GM10248 (cell line): ENCODE measurements around the gene MLPH.

Source experiments
- CTCF ChIA-PET: fragments of 300-600 bp; sonication (Branson Sonifier 250); formaldehyde crosslinking; extraction: SDS; loops from one replicate; lab custom pipeline; 2021; ENCODE audit warnings: antibody characterized with exemption; lab: Yijun Ruan, JAX
- POLR2A ChIA-PET: fragments of 350-650 bp; sonication (Branson Sonifier 250); formaldehyde crosslinking; extraction: SDS; loops from one replicate; lab custom pipeline; 2020; ENCODE audit warnings: antibody characterized with exemption; lab: Yijun Ruan, JAX
- DNase-seq: peaks from one replicate; pipeline ENCODE4 v3.0.0; 2012; ENCODE audit errors: extremely low spot score
- TF ChIP-seq, protein P1 (sequence below): IDR thresholded peaks from 2 replicates; pipeline ENCODE4 v1.5.1; 2012; ENCODE audit warnings: mild to moderate bottlenecking, low read depth; ENCODE audit errors: extremely low read depth, missing control alignments, control extremely low read depth

MLPH gene

DNA sequence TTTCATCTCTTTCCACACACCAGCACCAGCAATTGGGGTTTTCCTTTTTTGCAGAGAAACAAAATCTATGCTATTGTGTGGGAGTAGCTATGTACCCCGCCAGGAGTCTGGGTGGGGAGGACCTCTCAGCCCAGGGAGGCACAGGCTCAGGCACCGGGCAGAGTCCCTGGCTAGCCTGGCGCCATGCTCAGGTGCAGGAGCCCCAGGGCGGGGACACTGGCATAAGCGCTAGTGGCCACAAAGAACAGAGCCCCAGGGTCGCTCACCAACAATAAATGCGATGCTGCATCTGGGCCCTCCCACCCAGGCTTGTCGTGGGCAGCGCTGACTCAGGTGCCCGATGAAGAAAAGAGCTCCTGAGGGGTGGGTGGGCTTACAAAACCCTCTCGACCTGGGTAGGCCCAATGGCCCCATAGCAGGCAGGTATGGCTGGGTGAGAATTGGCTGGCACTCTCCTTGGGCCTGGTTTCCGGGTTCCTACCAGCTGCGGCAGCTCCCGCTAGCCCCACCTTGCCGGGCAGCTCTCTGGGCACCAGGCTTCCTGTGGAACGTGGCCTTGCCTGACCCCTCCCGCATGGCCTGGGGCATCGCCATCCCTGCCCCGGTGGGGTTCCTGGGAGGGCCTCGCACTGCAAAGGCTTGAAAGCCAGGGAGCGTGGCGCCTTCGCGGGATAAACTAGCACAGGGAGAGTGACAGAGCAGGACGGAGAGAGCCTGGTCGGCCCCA, 41.3 kb upstream of the MLPH start:
- DNase-seq = no peak
- CTCF ChIA-PET = no interaction called here
- POLR2A ChIA-PET = no interaction called here
- TF ChIP-seq, protein P1, sequence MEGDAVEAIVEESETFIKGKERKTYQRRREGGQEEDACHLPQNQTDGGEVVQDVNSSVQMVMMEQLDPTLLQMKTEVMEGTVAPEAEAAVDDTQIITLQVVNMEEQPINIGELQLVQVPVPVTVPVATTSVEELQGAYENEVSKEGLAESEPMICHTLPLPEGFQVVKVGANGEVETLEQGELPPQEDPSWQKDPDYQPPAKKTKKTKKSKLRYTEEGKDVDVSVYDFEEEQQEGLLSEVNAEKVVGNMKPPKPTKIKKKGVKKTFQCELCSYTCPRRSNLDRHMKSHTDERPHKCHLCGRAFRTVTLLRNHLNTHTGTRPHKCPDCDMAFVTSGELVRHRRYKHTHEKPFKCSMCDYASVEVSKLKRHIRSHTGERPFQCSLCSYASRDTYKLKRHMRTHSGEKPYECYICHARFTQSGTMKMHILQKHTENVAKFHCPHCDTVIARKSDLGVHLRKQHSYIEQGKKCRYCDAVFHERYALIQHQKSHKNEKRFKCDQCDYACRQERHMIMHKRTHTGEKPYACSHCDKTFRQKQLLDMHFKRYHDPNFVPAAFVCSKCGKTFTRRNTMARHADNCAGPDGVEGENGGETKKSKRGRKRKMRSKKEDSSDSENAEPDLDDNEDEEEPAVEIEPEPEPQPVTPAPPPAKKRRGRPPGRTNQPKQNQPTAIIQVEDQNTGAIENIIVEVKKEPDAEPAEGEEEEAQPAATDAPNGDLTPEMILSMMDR = no peak

DNA sequence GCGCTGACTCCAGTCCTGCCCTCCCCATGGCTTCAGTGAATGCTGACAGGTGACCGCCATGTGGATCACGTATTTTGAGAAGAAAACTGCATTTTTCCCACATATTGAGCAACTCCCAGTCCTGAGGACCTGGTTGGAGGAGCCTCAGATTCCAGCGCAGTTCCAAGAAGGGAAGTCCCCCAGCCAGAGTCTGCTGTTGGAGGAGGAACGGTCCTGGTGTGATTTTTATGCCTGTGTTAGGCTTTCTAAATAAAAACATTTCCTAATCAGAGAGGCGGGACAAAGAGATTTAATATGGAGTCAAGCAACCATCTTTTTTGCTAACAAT, 40.7 kb upstream of the MLPH start:
- CTCF ChIA-PET = no interaction called here
- POLR2A ChIA-PET = no interaction called here
- DNase-seq = no peak
- TF ChIP-seq, protein P1 = no peak

DNA sequence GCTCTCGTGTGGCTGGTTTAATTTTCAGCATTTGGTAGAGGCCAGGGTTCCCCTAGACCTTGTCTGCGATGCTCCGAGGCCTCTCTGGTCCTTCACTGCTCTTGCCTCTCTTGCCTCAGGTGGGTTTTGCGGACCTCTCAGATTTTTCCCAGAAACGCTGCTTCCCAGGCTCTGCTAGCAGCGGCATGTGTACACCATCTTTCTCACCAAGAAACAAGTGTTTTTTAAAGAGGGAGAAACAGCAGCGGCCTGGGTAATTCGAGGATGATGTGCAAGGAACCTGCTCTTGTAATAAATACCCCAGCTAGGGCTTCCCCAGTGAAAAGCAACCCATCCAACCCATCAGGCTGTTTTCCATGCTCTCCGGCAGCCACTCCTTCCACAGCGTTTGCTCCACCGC, 39.6 kb upstream of the MLPH start:
- TF ChIP-seq, protein P1 = no peak
- ChIA-PET POLR2A (no interaction called here), CTCF (no interaction called here)
- no peak for DNase-seq

DNA sequence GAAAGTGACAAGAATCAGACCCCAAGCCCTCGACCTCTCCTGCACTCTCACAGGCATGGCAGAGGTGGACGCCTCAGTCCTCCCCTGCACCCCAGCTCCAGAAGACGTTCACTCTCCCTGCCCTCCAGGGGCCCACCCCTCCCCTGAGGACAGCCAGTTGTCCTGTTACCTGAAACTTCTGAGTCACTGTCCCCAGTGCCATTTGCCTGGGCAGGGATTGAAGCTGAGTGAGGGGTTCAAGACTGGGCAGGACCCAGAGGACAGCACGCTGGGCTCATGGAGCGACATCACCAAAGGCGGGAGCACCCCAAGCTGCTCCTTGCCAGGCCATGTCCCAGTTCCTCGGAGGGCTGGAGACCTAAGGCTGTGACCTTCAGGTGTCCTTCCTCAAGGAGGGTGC, 38.9 kb upstream of the MLPH start:
- ChIA-PET CTCF (no interaction called here), POLR2A (no interaction called here)
- DNase-seq = no peak
- TF ChIP-seq, protein P1 = no peak

DNA sequence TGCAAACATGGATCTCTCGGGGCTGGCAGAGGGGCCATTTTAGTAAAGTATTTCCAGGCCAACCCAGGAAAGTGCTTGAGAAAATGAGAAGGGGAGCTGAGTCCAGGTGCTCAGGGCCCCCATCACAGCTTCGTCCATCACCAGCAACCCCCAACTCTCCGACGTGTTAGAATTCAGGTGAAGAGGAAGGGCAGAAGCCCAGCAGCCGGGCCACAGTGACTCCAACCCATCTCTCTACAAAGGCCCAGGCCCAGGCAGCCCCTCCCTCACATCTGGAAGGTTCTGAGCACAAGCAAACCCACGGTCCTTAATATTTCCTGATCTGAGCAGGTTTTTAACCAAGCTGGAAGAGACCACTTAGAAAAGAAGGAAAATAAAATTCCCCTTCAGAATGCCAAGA, 38.4 kb upstream of the MLPH start:
- DNase-seq = no peak
- TF ChIP-seq, protein P1 = no peak
- ChIA-PET CTCF (no interaction called here), POLR2A (no interaction called here)

DNA sequence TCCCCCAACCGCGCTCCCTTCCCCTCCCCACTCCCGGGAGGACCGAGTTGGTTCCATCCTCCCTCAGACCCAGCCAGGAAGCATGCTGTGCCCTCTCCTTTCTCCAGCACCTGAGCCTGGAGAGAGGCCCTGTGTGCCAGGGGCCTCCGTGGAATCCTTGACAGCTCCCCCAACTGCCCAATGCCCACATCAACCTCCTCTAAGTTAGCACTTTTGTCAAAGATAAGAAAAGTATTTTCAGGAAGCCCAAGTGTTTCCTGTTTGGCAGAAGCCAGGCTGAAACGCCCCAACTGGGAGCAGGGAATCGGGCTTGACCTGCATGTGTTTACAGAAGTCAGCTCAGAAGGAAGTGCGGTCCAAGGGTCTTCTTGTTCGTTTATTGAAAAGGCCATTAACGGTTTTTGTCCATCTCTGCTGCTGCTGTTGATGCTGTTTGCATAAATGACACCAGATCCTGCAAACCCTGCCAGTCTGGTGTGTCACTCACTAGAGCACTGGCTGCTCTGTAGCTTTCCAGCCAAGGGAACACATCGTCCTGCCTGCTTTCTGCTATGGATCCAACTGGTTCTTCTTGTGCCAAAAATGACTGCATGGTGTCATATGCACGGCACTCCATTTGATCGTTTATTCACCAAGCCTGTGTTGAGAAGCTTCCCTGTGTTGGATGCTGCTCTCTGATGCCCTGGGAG, 37.7 kb upstream of the MLPH start:
- POLR2A ChIA-PET = no interaction called here
- TF ChIP-seq, protein P1 = no peak
- DNase-seq = no peak
- CTCF ChIA-PET = interaction anchor here (2.8 kb wide), 1 partner anchor 26 kb away, joined by 7 read pairs; no protein-coding TSS in a partner anchor
